IPS-18c (cell line): Measurements from ENCODE around the gene GSE1.

Experiments
- H3K4me3 ChIP-seq: 2 replicates; pipeline ENCODE4 v1.7.0; 2013; ENCODE audit warnings: low read depth, mild to moderate bottlenecking, low read length, moderate library complexity; ENCODE audit not compliant: insufficient read depth
- H3K9me3 ChIP-seq: one replicate; pipeline ENCODE4 v1.6.1; 2013; ENCODE audit warnings: mild to moderate bottlenecking, low read length, moderate library complexity; ENCODE audit not compliant: control insufficient read depth, insufficient read depth

The GSE1 gene

GRCh38 chr16:85655216-85656129, 42.4 kb downstream of the GSE1 start:
- Histone ChIP-seq H3K9me3 (no peaks in the 10 kb centered on the region), H3K4me3 (no peak overlapping the region)

GRCh38 chr16:85656351-85657266, 43.5 kb downstream of the GSE1 start:
- Histone ChIP-seq H3K9me3 (no peaks in the 10 kb centered on the region), H3K4me3 (no peak overlapping the region)

- Histone ChIP-seq H3K4me3 (no peak overlapping the region), H3K9me3 (no peaks in the 10 kb centered on the region)
These were observed 44.1 kb downstream of the GSE1 start for GRCh38 chr16:85657267-85657650.

GRCh38 chr16:85657996-85658395, 44.9 kb downstream of the GSE1 start:
- Histone ChIP-seq H3K4me3 (no peak overlapping the region), H3K9me3 (no peaks in the 10 kb centered on the region)

GRCh38 chr16:85658504-85659326, 45.6 kb downstream of the GSE1 start:
- Histone ChIP-seq H3K9me3 (no peaks in the 10 kb centered on the region), H3K4me3 (no peak overlapping the region)

GRCh38 chr16:85659336-85659735, 46.2 kb downstream of the GSE1 start:
- Histone ChIP-seq H3K4me3 (no peak overlapping the region), H3K9me3 (no peaks in the 10 kb centered on the region)

- no peaks in the 10 kb centered on the region for H3K9me3 ChIP-seq
These were observed 46.8 kb downstream of the GSE1 start for GRCh38 chr16:85659805-85660511.

GRCh38 chr16:85660843-85661739, 48.0 kb downstream of the GSE1 start:
- no peak overlapping the region for H3K4me3 ChIP-seq

More at GRCh38 chr16:85659805-85660511, 46.8 kb downstream of the GSE1 start:
- no peak overlapping the region for H3K4me3 ChIP-seq

GRCh38 chr16:85661740-85662481, 48.8 kb downstream of the GSE1 start:
- Histone ChIP-seq H3K9me3 (no peaks in the 10 kb centered on the region), H3K4me3 (no peak overlapping the region)

More at GRCh38 chr16:85660843-85661739, 48.0 kb downstream of the GSE1 start:
- no peaks in the 10 kb centered on the region for H3K9me3 ChIP-seq

- Histone ChIP-seq H3K4me3 (no peak overlapping the region), H3K9me3 (no peaks in the 10 kb centered on the region)
These were observed 49.3 kb downstream of the GSE1 start for GRCh38 chr16:85662482-85662812.

- no peak overlapping the region for H3K4me3 ChIP-seq
- H3K9me3 ChIP-seq = no peaks in the 10 kb centered on the region
These were observed 50.1 kb downstream of the GSE1 start for GRCh38 chr16:85662976-85663830.

GRCh38 chr16:85663891-85664321, 50.8 kb downstream of the GSE1 start:
- H3K4me3 ChIP-seq = no peak overlapping the region

GRCh38 chr16:85664580-85665372, 51.7 kb downstream of the GSE1 start:
- H3K4me3 ChIP-seq = no peak overlapping the region
- no peaks in the 10 kb centered on the region for H3K9me3 ChIP-seq

More at GRCh38 chr16:85663891-85664321, 50.8 kb downstream of the GSE1 start:
- H3K9me3 ChIP-seq = no peaks in the 10 kb centered on the region

GRCh38 chr16:85665373-85665740, 52.2 kb downstream of the GSE1 start:
- H3K9me3 ChIP-seq = no peaks in the 10 kb centered on the region
- no peak overlapping the region for H3K4me3 ChIP-seq
